ENCODE measurements around the gene ACADSB.
A peak's percentile ranks its signal among the peaks of the same experiment; 100 is the strongest.

The ACADSB gene

DNA sequence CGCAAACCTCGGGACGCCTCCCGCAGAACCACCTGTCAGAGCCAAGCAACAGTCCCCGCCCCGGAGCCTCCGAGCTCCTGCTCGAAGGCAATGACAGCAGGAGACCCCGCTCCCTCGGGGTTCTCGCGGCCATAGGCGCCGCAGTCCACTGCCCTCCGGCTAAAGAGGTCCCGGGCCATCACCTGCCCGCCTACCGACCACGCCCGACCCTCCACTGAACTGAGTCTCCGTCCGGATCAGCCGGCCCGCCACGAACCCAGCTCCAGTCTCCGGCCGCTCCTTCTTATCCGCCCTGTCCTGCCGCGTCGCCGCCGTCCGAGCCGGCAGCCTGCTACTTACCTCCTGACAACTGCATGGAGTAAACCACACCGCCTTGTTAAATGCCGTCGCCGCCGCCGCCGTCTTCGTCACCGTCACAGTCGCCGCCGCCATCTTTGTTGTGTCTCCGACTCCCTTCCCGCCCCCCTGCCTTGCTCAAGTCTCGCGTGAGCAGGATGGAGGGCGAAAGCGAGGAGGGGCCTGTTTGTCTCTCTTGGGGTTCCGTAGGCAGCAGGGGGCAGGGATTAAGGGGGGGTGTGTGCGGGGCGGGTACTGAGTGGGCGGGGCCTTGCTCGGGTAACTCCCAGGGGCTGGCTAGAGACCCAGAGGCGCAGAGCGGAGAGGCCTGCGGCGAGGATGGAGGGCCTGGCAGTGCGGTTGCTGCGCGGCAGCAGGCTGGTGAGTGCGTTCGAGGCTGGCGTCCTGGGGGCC is at the start of gene ACADSB, which contains the start of gene IKZF5:
ACADSB (plus strand) TSS at position 652 of the 750 bp plus-strand sequence; CDS start at position 676, 24 bp downstream.
IKZF5 (minus strand) TSS at position 441 of the 750 bp plus-strand sequence. CDS start 10,170 bp downstream, outside the sequence.
- Histone ChIP-seq H3K9me3 (ENCODE audit: control insufficient read depth, insufficient read depth, low read length) (no peaks in the 10 kb centered on the region), H3K36me3 (ENCODE audit: control insufficient read depth, insufficient read depth, low read length) (peaks cover 2% of the 10 kb centered on the region; the same call in 1 of the 2 replicates), H3K9ac (ENCODE audit: low read depth, low read length) (peak within 1 kb of the TSS; percentile 88), H3K4me3 (ENCODE audit: low read depth, low read length) (peak within 1 kb of the TSS; percentile 96), H3K27me3 (ENCODE audit: control insufficient read depth, insufficient read depth, low read length) (peaks cover 19% of the 10 kb centered on the region), H3K27ac (ENCODE audit: low read depth, low read length) (peak within 1 kb of the TSS; percentile 90), H3K4me1 (ENCODE audit: control insufficient read depth, insufficient read depth, low read length) (peaks cover 13% of the 10 kb centered on the region)

DNA sequence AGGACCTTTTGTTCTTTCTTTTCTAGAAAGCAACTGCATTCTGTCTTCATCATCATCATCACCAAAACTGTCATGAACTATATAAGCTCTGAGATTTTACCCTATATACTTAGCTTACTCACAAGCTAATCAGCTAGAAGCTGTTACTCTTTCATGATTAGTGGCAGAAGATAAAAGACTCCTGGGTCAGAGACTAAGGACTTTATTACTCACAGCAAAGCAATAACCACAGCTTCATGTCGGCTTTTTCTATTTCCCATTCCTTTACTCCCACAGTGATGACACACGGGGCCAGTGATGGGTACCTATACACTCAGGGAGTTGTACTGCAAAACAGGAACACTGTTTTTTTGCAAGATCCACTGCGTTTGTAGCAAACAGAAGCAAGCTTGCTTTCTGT is 46.4 kb upstream of the ACADSB start:
- Histone ChIP-seq H3K27me3 (ENCODE audit: control insufficient read depth, insufficient read depth, low read length) (peaks cover 1% of the 10 kb centered on the region; the same call in 1 of the 2 replicates), H3K36me3 (ENCODE audit: control insufficient read depth, insufficient read depth, low read length) (no peaks in the 10 kb centered on the region), H3K4me1 (ENCODE audit: control insufficient read depth, insufficient read depth, low read length) (no peaks in the 10 kb centered on the region), H3K9ac (ENCODE audit: low read depth, low read length) (no peak overlapping the region), H3K4me3 (ENCODE audit: low read depth, low read length) (no peak overlapping the region), H3K27ac (ENCODE audit: low read depth, low read length) (no peak overlapping the region), H3K9me3 (ENCODE audit: control insufficient read depth, insufficient read depth, low read length) (peaks cover 19% of the 10 kb centered on the region)

DNA sequence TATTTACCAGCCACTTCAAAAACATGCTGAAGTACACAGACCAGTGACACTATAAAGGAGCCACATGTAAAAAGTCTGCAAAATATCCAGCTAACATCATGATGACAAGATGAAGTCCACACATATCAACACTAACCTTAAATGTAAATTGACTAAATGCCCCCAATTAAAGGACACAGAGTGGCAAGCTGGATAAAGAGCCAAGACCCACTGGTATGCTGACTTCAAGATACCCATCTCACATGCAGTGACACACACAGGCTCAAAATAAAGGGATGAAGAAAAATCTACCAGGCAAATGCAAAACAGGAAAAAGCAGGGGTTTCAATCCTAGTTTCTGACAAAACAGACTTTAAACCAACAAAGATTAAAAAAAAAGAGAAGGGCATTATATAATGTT is 41.9 kb upstream of the ACADSB start:
- H3K4me1 ChIP-seq (ENCODE audit: control insufficient read depth, insufficient read depth, low read length): no peaks in the 10 kb centered on the region
- H3K27me3 ChIP-seq (ENCODE audit: control insufficient read depth, insufficient read depth, low read length): no peaks in the 10 kb centered on the region
- no peak overlapping the region for H3K4me3 ChIP-seq (ENCODE audit: low read depth, low read length)
- no peaks in the 10 kb centered on the region for H3K36me3 ChIP-seq (ENCODE audit: control insufficient read depth, insufficient read depth, low read length)
- H3K27ac ChIP-seq (ENCODE audit: low read depth, low read length): no peak overlapping the region
- H3K9me3 ChIP-seq (ENCODE audit: control insufficient read depth, insufficient read depth, low read length): peaks cover 25% of the 10 kb centered on the region
- no peak overlapping the region for H3K9ac ChIP-seq (ENCODE audit: low read depth, low read length)

DNA sequence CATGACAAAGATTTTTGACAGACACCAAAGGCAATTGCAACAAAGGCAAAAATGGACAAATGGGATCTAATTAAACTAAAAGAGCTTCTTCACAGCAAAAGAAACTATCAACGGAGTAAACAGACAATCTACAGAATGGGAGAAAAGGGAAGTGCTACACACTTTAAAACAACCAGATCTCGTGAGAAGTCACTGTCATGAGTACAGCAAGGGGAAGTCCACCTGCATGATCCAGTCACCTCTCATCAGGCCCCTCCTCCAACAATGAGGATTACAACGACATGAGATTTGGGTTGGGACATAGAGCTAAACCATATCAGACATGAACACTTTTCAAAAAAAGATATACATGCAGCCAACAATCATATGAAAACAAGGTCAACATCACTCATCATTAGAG is 40.1 kb upstream of the ACADSB start:
- no peak overlapping the region for H3K9ac ChIP-seq (ENCODE audit: low read depth, low read length)
- no peak overlapping the region for H3K27ac ChIP-seq (ENCODE audit: low read depth, low read length)

DNA sequence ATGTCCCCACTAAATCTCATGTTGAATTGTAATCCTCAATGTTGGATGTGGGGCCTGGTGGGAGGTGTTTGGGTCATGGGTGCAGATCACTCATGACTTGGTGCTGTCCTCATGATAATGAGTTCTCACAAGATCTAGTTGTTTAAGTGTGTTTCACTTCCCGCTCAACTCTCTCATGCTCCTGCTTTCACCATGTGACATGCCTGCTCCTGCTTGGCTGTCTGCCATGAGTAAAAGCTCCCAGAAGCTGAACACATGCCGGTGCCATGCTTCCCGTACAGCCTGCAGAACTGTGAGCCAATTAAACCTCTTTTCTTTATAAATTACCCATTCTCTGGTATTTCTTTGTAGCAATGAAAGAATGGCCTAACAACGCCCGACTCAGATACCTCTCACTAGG is 34.8 kb upstream of the ACADSB start:
- Histone ChIP-seq H3K27ac (ENCODE audit: low read depth, low read length) (no peak overlapping the region), H3K9ac (ENCODE audit: low read depth, low read length) (no peak overlapping the region), H3K4me3 (ENCODE audit: low read depth, low read length) (no peak overlapping the region), H3K27me3 (ENCODE audit: control insufficient read depth, insufficient read depth, low read length) (no peaks in the 10 kb centered on the region), H3K9me3 (ENCODE audit: control insufficient read depth, insufficient read depth, low read length) (no peaks in the 10 kb centered on the region), H3K36me3 (ENCODE audit: control insufficient read depth, insufficient read depth, low read length) (no peaks in the 10 kb centered on the region), H3K4me1 (ENCODE audit: control insufficient read depth, insufficient read depth, low read length) (no peaks in the 10 kb centered on the region)

More for the DNA sequence above, 40.1 kb upstream of the ACADSB start:
- Histone ChIP-seq H3K27me3 (ENCODE audit: control insufficient read depth, insufficient read depth, low read length) (no peaks in the 10 kb centered on the region), H3K9me3 (ENCODE audit: control insufficient read depth, insufficient read depth, low read length) (peaks cover 25% of the 10 kb centered on the region), H3K4me1 (ENCODE audit: control insufficient read depth, insufficient read depth, low read length) (no peaks in the 10 kb centered on the region), H3K36me3 (ENCODE audit: control insufficient read depth, insufficient read depth, low read length) (no peaks in the 10 kb centered on the region), H3K4me3 (ENCODE audit: low read depth, low read length) (no peak overlapping the region)

DNA sequence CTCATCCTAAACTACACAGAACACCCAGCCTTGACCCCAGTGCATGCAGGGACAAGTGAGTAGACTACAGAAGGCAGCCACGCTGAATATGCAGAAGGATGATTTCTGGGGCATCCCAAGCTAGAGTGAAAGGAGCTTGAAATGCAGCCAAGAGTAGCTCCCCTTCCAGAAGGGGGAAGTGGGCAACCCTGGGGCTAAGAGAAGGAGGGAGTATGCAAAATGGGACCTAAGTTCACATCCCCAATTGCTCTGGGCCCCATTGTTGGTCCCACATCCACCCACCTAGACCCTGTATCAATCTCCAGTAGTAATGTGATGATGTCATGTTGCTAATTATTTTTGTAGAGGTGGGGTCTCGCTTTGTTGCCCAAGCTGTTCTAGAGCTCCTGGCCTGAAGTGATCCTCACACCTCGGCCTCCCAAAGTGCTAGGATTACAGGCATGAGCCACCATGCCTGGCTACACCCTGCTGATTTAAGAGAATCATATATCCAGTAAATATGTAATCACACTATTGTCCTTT is 34.2 kb upstream of the ACADSB start:
- H3K4me3 ChIP-seq (ENCODE audit: low read depth, low read length): no peak overlapping the region
- peaks cover 2% of the 10 kb centered on the region; the same call in 1 of the 2 replicates for H3K4me1 ChIP-seq (ENCODE audit: control insufficient read depth, insufficient read depth, low read length)
- no peak overlapping the region for H3K27ac ChIP-seq (ENCODE audit: low read depth, low read length)
- no peaks in the 10 kb centered on the region for H3K27me3 ChIP-seq (ENCODE audit: control insufficient read depth, insufficient read depth, low read length)
- no peaks in the 10 kb centered on the region for H3K36me3 ChIP-seq (ENCODE audit: control insufficient read depth, insufficient read depth, low read length)
- no peaks in the 10 kb centered on the region for H3K9me3 ChIP-seq (ENCODE audit: control insufficient read depth, insufficient read depth, low read length)
- no peak overlapping the region for H3K9ac ChIP-seq (ENCODE audit: low read depth, low read length)

DNA sequence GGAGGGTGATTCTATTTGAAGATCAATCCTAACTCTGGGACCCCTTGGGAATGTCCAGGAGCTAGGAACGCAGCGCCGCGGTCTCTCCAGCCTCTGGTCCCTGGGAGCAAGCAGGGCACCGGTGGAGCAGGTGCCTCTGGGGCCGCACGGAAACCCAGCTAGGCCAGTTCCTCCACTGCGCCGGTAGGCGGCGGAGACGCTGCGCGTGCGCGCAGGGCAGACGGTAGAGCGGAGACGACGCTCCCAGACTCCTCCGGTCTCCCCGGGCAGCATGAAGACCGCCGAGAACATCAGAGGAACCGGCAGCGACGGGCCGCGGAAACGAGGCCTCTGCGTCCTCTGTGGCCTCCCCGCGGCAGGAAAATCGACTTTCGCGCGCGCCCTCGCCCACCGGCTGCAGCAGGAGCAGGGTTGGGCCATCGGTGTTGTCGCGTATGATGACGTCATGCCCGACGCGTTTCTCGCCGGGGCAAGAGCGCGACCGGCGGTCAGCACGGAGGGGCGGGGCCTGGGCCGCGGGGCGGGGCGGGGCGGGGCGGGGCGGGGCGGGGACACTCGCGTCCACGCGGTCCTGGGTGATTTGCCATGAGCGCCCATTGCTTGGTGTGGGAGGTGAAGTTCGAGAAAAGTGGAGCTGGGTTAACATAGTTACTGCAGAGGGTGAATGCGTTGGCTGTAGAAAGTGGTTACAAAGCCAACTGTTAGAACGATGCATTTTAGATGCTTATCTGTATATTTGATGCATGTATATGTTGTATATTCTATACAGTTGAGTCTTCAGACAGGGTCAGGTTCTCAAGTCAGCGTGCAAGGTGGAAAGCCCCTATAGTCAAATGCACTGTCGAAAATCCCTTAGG is 28.4 kb upstream of the ACADSB start, which contains the start of gene PSTK:
PSTK (plus strand) TSS at position 193 of the 857 bp plus-strand sequence; CDS start at position 272, 79 bp downstream.
- peak within 1 kb of the TSS; percentile 99 for H3K27ac ChIP-seq (ENCODE audit: low read depth, low read length)
- H3K9me3 ChIP-seq (ENCODE audit: control insufficient read depth, insufficient read depth, low read length): no peaks in the 10 kb centered on the region
- H3K4me1 ChIP-seq (ENCODE audit: control insufficient read depth, insufficient read depth, low read length): peaks cover 15% of the 10 kb centered on the region
- H3K27me3 ChIP-seq (ENCODE audit: control insufficient read depth, insufficient read depth, low read length): no peaks in the 10 kb centered on the region
- peaks cover 7% of the 10 kb centered on the region; the same call in 1 of the 2 replicates for H3K36me3 ChIP-seq (ENCODE audit: control insufficient read depth, insufficient read depth, low read length)
- peak within 1 kb of the TSS; percentile 100 for H3K4me3 ChIP-seq (ENCODE audit: low read depth, low read length)
- H3K9ac ChIP-seq (ENCODE audit: low read depth, low read length): peak within 1 kb of the TSS; percentile 100

DNA sequence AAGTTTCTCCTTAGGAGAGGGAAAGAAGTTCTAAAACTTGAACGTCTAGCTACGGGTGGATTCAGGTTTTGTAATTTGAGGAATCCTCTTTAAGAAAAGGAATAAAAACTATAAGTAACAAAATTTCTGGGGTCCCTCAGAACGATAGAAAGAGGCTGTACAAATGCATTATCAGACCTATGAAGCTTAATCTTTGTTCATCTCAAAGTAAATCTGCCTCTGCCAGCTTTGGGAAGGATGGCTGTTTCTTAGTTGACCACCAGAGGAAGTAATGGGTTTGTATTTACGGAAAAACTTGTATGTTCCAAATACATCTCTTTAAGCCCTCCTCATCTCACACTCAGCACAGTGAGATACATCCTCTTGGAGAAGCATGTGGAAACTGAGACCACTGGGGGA is 27.7 kb upstream of the ACADSB start:
- Histone ChIP-seq H3K27me3 (ENCODE audit: control insufficient read depth, insufficient read depth, low read length) (no peaks in the 10 kb centered on the region), H3K27ac (ENCODE audit: low read depth, low read length) (no peak overlapping the region), H3K36me3 (ENCODE audit: control insufficient read depth, insufficient read depth, low read length) (peaks cover 7% of the 10 kb centered on the region; the same call in 1 of the 2 replicates), H3K9me3 (ENCODE audit: control insufficient read depth, insufficient read depth, low read length) (no peaks in the 10 kb centered on the region), H3K9ac (ENCODE audit: low read depth, low read length) (no peak overlapping the region), H3K4me1 (ENCODE audit: control insufficient read depth, insufficient read depth, low read length) (peaks cover 15% of the 10 kb centered on the region), H3K4me3 (ENCODE audit: low read depth, low read length) (peak overlapping the region; percentile 100)

DNA sequence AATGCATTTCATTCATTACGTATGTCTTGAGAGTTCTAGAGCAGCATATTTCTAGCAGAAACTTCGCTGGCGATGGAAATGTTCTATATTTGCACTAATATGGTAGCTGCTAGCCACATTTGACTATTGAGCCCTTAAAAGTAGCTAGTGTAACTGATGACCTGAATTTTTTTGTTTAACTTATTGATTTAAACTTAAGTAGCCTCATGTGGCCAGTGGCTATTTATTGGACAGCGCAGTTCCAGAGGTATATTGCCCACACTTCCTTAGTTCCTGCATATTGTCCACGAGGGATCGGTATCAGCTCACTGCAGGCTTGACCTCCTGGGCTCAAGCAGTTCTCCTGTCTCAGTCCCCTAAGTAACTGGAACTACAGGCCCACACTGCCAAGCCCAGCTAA is 24.9 kb upstream of the ACADSB start:
- Histone ChIP-seq H3K9ac (ENCODE audit: low read depth, low read length) (no peak overlapping the region), H3K27ac (ENCODE audit: low read depth, low read length) (no peak overlapping the region), H3K4me3 (ENCODE audit: low read depth, low read length) (no peak overlapping the region), H3K36me3 (ENCODE audit: control insufficient read depth, insufficient read depth, low read length) (peaks cover 12% of the 10 kb centered on the region; the same call in 1 of the 2 replicates), H3K27me3 (ENCODE audit: control insufficient read depth, insufficient read depth, low read length) (no peaks in the 10 kb centered on the region), H3K4me1 (ENCODE audit: control insufficient read depth, insufficient read depth, low read length) (peaks cover 15% of the 10 kb centered on the region), H3K9me3 (ENCODE audit: control insufficient read depth, insufficient read depth, low read length) (no peaks in the 10 kb centered on the region)

DNA sequence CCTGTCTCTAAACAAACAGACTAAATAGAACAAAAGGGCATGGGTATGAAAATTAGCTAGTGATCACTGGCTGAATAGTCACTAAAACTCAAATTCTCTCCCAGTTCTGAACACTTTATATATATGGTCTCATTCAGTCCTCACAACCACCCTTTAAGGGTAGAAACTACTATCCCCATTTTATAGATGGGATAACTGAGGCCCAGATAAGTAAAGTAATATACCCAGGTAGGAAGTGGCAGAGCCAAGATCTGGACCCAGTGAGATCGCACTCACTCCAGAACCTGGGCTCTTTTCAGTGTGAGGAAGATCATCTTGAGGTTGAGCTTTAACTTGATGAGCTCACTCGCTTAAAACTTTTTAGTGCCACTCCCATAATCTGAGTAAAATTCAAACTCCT is 24.1 kb upstream of the ACADSB start:
- Histone ChIP-seq H3K27ac (ENCODE audit: low read depth, low read length) (no peak overlapping the region), H3K27me3 (ENCODE audit: control insufficient read depth, insufficient read depth, low read length) (no peaks in the 10 kb centered on the region), H3K36me3 (ENCODE audit: control insufficient read depth, insufficient read depth, low read length) (peaks cover 12% of the 10 kb centered on the region; the same call in 1 of the 2 replicates), H3K4me1 (ENCODE audit: control insufficient read depth, insufficient read depth, low read length) (peaks cover 12% of the 10 kb centered on the region), H3K4me3 (ENCODE audit: low read depth, low read length) (no peak overlapping the region), H3K9ac (ENCODE audit: low read depth, low read length) (no peak overlapping the region), H3K9me3 (ENCODE audit: control insufficient read depth, insufficient read depth, low read length) (no peaks in the 10 kb centered on the region)

Data from HUES48 (cell line).